Esophagus squamous epithelium (tissue), 5 donors: ENCODE results near the gene KCTD6. TPM values are rescaled to one million over a fixed set of nuclear protein-coding genes. Genes with fewer than 3 reads are reported as not detected.
A peak's percentile ranks its signal among the peaks of the same experiment; 100 is the strongest.

Experiments used
- DNase-seq: peaks from one replicate; lab custom pipeline; 2025; lab: John Stamatoyannopoulos, UW
- H3K27ac ChIP-seq, 4 donors: fragments of 200-600 bp; sonication (generic); one replicate each; pipeline ENCODE4 v1.5.1; 2016 to 2019; ENCODE audit warnings: mild to moderate bottlenecking in 1 of 4
- H3K27me3 ChIP-seq, 4 donors: fragments of 200-600 bp; sonication (generic); 1 replicate in 3 of 4; 2 replicates in 1 of 4; pipeline versions ENCODE4 v1.5.1 to v1.6.0; 2017 to 2021; ENCODE audit warnings: antibody characterized with exemption in 1 of 4
- H3K36me3 ChIP-seq, 3 donors: fragments of 200-600 bp; sonication (generic); one replicate each; pipeline ENCODE4 v1.5.1; 2016 to 2019
- H3K4me1 ChIP-seq, 3 donors: fragments of 200-600 bp; sonication (generic); one replicate each; pipeline ENCODE4 v1.5.1; 2017 to 2019
- H3K4me3 ChIP-seq, 4 donors: fragments of 200-600 bp; sonication (generic); 1 replicate in 3 of 4; 2 replicates in 1 of 4; pipeline ENCODE4 v1.5.1; 2016 to 2019; ENCODE audit warnings: mild to moderate bottlenecking in 2 of 4, moderate library complexity in 1 of 4
- H3K9me3 ChIP-seq, 3 donors: fragments of 200-600 bp; sonication (generic); one replicate each; pipeline ENCODE4 v1.5.1; 2016 to 2019
- CTCF ChIP-seq, 6 experiments: fragments of 450-650 bp in 4 of 6; fragments of 200-600 bp in 2 of 6; sonication (generic) in 2 of 6; IDR thresholded peaks; one replicate each; pipeline ENCODE4 v1.5.1; 2016 to 2019; ENCODE audit warnings: antibody characterized with exemption in 6 of 6, mild to moderate bottlenecking in 4 of 6, moderate library complexity in 4 of 6
- POLR2A ChIP-seq, 4 donors: fragments of 450-650 bp; IDR thresholded peaks; one replicate each; pipeline ENCODE4 v1.6.1; 2017; ENCODE audit warnings: antibody characterized with exemption in 4 of 4, mild to moderate bottlenecking in 4 of 4, moderate library complexity in 3 of 4
- WGBS, 2 donors: methylation state at CpG; one replicate each; pipeline ENCODE4 v1.1.5; 2018; 5-methylcytosine and 5-hydroxymethylcytosine counted together
- intact Hi-C: fragments of 100-400 bp; cut with DNase I; formaldehyde crosslinking; loops from one replicate; pipeline ENCODE4 v1.15.0; 2022
- total RNA-seq, 4 donors: library from RNA; depleted of rRNA; stranded (reverse); fragments of >200 nt; gene quantifications; one replicate each; pipeline ENCODE4 v1.1.0, GENCODE V29; 2016
- donor health status: DM: yes; HTN: yes; CAD: no.

Gene KCTD6
- total RNA-seq, 4 donors from 2014 or later: 8.3 to 24.6 (median 16.2) TPM

- H3K27ac ChIP-seq: no peak overlapping the region
- no peaks in the 10 kb centered on the region for H3K36me3 ChIP-seq
- H3K4me1 ChIP-seq: peaks cover 0 to 21% (median 10%) of the 10 kb centered on the region in 3 donors
- DNase-seq: peak; percentile 5
- no peaks in the 10 kb centered on the region for H3K9me3 ChIP-seq
- H3K27me3 ChIP-seq: no peaks in the 10 kb centered on the region
- H3K4me3 ChIP-seq: peak overlapping the region in 3 of 4 donors; percentile 14 to 48 (median 16)
- 16 to 24% methylated on average over 18 of the region's 18 CpGs for WGBS, 2 donors
- TF ChIP-seq CTCF (IDR thresholded peaks at IDR 0.05): peak; percentile 66 to 86 (median 75)
- TF ChIP-seq POLR2A (IDR thresholded peaks at IDR 0.05): no peak
- intact Hi-C loops: no loop called here
These were observed 28.5 kb upstream of the KCTD6 start for GRCh38 chr3:58463181-58463941.

- Histone ChIP-seq H3K4me3 (peak overlapping the region in 3 of 4 donors; percentile 14 to 48 (median 16)), H3K27ac (no peak overlapping the region), H3K36me3 (no peaks in the 10 kb centered on the region), H3K27me3 (no peaks in the 10 kb centered on the region), H3K4me1 (peaks cover 0 to 21% (median 10%) of the 10 kb centered on the region in 3 donors), H3K9me3 (no peaks in the 10 kb centered on the region)
- no peak for DNase-seq
- WGBS, 2 donors: 22 to 30% methylated on average over 5 of the region's 5 CpGs
- intact Hi-C loops: no loop called here
- TF ChIP-seq CTCF (IDR thresholded peaks at IDR 0.05) (peak in 1 of 6 experiments; percentile 3), POLR2A (IDR thresholded peaks at IDR 0.05) (no peak)
These were observed 28.0 kb upstream of the KCTD6 start for GRCh38 chr3:58463942-58464271.

GRCh38 chr3:58464866-58465265, 27.0 kb upstream of the KCTD6 start:
- no peaks in the 10 kb centered on the region for H3K9me3 ChIP-seq
- WGBS, 2 donors: 65 to 66% methylated on average over 3 of the region's 3 CpGs
- H3K27me3 ChIP-seq: no peaks in the 10 kb centered on the region
- intact Hi-C loops: no loop called here
- H3K4me1 ChIP-seq: peaks cover 0 to 26% (median 12%) of the 10 kb centered on the region in 3 donors
- no peak overlapping the region for H3K27ac ChIP-seq
- no peak for DNase-seq
- H3K4me3 ChIP-seq: no peak overlapping the region
- no peak for TF ChIP-seq POLR2A (IDR thresholded peaks at IDR 0.05)
- no peak for TF ChIP-seq CTCF (IDR thresholded peaks at IDR 0.05)
- H3K36me3 ChIP-seq: no peaks in the 10 kb centered on the region

- Histone ChIP-seq H3K4me3 (no peak overlapping the region), H3K27me3 (no peaks in the 10 kb centered on the region), H3K36me3 (no peaks in the 10 kb centered on the region), H3K27ac (no peak overlapping the region), H3K9me3 (no peaks in the 10 kb centered on the region), H3K4me1 (peaks cover 10 to 47% (median 29%) of the 10 kb centered on the region in 3 donors)
- no peak for DNase-seq
- intact Hi-C loops: no loop called here
- WGBS, 2 donors: 79 to 84% methylated on average over 4 of the region's 4 CpGs
- TF ChIP-seq CTCF (IDR thresholded peaks at IDR 0.05) (no peak), POLR2A (IDR thresholded peaks at IDR 0.05) (no peak)
These were observed 24.9 kb upstream of the KCTD6 start for GRCh38 chr3:58466899-58467563.

- intact Hi-C loops: no loop called here
- WGBS, 2 donors: 89 to 91% methylated on average over 4 of the region's 4 CpGs
These were observed 22.8 kb upstream of the KCTD6 start for GRCh38 chr3:58469096-58469495.

More at GRCh38 chr3:58469096-58469495, 22.8 kb upstream of the KCTD6 start:
- Histone ChIP-seq H3K4me3 (no peak overlapping the region), H3K9me3 (no peaks in the 10 kb centered on the region), H3K4me1 (peaks cover 13 to 44% (median 26%) of the 10 kb centered on the region in 3 donors), H3K36me3 (no peaks in the 10 kb centered on the region), H3K27ac (no peak overlapping the region), H3K27me3 (no peaks in the 10 kb centered on the region)
- no peak for DNase-seq
- TF ChIP-seq CTCF (IDR thresholded peaks at IDR 0.05): no peak
- TF ChIP-seq POLR2A (IDR thresholded peaks at IDR 0.05): no peak
